Raji (cell line): ENCODE results near the gene RUFY1.

ENCODE experiments used
- POLR2A ChIP-seq: IDR thresholded peaks from 2 replicates; pipeline ENCODE4 v1.6.1; 2011; ENCODE audit warnings: low read depth, low read length, control low read depth; ENCODE audit not compliant: insufficient read depth

Gene RUFY1

DNA sequence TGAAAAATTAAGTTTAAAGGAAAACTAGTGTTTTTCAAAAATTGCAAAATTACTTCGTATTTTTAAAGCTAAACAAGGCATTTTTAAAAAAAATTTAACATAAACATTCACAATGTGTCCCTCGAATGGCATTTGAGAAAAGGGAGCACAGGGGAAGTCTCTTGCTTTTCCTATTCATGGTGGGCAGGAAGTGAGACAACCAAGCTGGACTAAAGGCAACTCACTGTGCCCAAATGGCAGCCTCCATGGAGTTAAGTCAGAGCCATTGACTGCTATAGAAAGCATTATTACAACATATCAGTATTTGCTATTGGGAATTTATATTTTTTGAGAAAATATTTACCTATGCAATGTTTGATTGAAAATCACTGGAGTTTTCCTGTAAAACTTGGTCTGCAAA, 64.8 kb downstream of the RUFY1 start:
- TF ChIP-seq POLR2A, result no peak

DNA sequence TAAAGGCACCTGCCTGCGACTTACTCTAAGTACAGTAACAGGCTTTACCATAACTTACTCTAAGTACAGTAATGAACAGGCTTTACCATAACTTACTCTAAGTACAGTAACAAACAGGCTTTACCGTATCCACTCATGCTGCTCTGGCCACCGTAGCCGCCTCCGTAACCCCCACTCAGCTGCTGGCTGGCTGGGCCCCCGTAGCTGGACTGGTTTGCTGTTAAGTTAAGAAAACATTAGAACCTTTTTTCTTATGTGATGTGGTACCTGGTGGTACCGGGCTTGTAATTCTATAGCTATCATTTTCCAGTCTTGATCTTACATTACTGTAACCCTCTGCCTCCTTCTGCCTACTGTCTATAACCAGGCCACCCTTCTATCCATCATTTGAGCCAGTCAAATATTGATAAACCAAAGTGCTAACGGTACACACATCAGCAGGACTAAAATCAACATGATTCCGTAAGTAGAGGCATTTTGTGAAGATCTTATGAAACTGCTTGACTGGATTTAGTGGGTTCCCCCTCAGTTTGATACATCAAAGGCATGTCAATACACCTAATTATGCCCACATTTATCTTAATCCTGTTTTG, 65.7 kb downstream of the RUFY1 start:
- TF ChIP-seq POLR2A, result no peak

DNA sequence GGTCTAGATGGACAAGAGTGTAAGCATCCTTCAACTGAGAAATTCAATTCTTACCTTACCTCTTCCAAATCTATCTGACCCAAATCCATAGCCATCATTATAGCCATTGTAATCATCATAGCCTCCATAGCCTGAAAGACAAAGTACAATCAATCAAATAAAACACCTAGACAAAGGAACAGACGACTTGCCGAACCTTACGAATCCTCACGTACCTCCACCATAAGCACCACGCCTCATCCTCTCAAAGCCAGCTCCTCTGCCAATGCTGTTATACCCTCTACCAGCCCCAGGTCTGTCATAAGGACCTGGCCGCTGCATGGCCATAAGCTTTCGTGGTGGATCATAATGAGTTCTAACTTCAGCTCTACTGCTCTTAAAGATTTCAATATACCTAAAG, 67.6 kb downstream of the RUFY1 start:
- TF ChIP-seq POLR2A, result no peak

DNA sequence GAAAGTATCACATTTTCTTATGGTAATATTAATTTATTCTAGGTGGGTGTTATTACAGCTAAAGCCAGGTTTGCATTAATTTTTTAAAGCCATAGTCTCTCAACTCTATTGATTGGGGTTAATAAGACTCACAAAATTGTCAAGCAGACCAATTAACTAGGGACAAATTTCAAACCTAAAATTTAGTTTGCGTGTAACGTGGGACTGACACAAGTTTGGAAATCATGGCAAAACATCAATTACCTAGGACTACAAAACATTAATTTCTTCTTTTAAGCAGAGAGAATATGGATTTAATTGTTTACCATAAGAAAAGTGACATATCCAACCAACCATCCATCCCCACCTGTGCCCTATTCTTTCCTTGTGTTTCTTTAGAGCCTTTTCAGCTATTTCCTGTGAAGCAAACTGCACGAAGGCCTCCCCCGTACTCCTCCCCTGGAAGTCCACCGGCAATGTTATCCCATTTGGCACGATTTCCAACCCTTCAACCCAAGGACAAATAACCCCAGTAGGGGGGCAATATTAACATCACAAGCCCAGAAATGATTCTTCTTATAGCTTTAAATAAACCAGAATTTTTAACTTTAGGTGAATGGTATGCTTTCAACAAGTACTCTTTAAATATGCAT, 68.7 kb downstream of the RUFY1 start:
- no peak for TF ChIP-seq POLR2A

DNA sequence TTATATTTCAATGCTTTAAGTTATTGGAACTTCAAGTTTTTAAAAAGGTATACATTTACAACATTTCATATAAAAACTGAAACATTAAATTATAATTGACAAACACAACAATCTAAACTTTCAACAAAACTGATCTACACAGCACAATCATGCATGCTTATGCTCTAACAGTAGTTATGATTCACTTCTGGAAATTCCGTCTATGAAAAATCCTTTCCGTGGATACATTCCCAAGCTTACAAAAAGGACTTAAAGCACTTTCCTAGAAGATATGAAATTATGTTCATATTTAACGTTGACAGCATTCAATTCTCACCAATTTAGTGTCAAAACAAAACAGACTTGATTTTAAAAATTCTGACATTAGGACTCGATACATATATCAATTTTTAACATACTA, 69.4 kb downstream of the RUFY1 start:
- no peak for TF ChIP-seq POLR2A

DNA sequence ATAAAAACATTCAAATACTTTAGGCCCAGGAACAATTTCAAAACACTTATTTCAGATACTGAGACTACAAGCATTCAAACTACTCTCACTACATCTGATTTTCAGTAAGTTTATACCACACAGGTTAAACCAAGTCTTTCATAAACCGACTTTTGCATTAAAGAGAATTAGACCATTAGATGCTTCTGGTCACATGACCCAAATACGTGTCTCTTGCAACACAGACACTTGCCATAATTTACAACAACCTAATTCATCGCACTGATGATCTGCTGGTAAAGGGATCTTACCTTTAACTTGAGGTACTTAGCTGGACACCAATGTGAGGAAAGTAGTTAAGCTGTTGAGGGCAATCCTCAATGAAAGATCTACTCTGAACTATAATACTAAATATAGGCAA, 69.9 kb downstream of the RUFY1 start:
- no peak for TF ChIP-seq POLR2A

DNA sequence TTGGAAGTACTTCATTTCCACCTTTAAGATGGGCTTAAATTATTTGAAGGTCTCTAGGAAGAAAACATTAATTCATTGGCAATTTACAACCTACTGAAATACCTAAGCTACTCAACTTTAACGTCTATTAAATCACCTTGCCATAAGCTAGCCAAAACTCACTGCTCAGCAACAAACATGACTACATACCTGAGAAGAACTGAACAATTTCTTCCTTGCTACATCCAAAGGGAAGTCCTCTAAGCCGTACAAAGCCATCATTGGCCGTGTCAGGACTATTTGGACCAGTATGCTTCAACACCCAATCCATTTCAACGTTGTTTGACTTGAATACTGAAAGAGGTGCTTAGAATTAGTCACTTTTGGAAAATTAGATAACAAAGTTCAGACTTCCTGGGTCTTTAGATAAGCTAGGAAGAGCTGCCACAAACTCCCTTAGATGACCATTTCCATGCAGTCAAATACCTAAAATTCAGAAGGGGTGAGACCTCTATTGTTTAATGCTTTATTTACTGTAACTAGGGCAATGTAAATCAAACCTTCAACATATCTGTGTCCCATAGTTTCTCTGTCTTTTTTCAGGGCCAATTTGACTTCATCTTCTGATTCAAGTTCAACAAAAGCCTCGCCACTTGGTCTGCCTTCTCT, 70.5 kb downstream of the RUFY1 start:
- TF ChIP-seq POLR2A, result no peak

- no peak for TF ChIP-seq POLR2A
Observed at GRCh38 chr5:179621551-179622214, 71.3 kb downstream of the RUFY1 start.

- TF ChIP-seq POLR2A, result peak; percentile 100
Observed at GRCh38 chr5:179623003-179623905, 72.9 kb downstream of the RUFY1 start, which contains the start of gene HNRNPH1. Gene HNRNPH1, minus strand, starts transcription at chr5:179623671. Its CDS starts 538 bp downstream, at chr5:179623133.

GRCh38 chr5:179623906-179624741, 73.8 kb downstream of the RUFY1 start:
- no peak for TF ChIP-seq POLR2A

DNA sequence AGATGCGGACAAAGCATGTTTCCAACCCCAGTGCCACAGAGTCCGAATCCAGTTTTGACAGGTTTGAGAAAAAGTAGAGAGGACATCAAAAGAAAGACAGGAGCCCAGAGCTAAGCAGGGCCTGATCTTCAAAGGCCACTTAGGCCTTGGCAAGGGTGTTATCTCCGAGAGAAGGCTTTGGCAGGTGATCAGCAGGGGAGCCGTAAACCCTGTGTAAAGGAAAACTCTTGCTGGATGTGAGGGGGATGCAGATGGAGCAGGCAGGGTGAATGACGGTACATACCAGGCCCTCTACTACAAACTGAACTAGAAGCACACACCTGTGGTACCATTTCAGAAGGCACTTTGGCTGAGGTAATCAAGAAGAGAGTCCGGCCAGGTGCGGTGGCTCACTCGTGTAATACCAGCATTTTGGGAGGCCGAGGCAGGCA, 74.5 kb downstream of the RUFY1 start:
- TF ChIP-seq POLR2A, result no peak

GRCh38 chr5:179648410-179648809, 98.1 kb downstream of the RUFY1 start:
- TF ChIP-seq POLR2A, result no peak
